Progenitor cell of endocrine pancreas (in vitro differentiated cells): ENCODE data around the gene RAG1. TPM values are rescaled to one million over a fixed set of nuclear protein-coding genes. Genes with fewer than 3 reads are reported as not detected.

Experiments
- DNase-seq: peaks from one replicate; pipeline ENCODE4 v3.0.0; 2021; ENCODE audit warnings: low spot score; ENCODE audit not compliant: unreplicated experiment
- H3K27ac Mint-ChIP-seq: 2 replicates; pipeline ENCODE4 v1.8.0; 2021; ENCODE audit warnings: mild to moderate bottlenecking, moderate library complexity, mixed read lengths
- H3K27me3 Mint-ChIP-seq: 2 replicates; pipeline ENCODE4 v1.8.0; 2021; ENCODE audit warnings: mixed read lengths
- H3K36me3 Mint-ChIP-seq: 2 replicates; pipeline ENCODE4 v1.8.0; 2022; ENCODE audit warnings: mixed read lengths; ENCODE audit not compliant: insufficient read depth
- H3K4me1 Mint-ChIP-seq: 2 replicates; pipeline ENCODE4 v1.8.0; 2021; ENCODE audit warnings: low read depth, mixed read lengths
- H3K4me3 Mint-ChIP-seq: 2 replicates; pipeline ENCODE4 v1.8.0; 2021; ENCODE audit warnings: low read depth, mild to moderate bottlenecking, moderate library complexity, mixed read lengths
- H3K9me3 Mint-ChIP-seq: 2 replicates; pipeline ENCODE4 v1.8.0; 2021; ENCODE audit warnings: low read depth, mixed read lengths
- CTCF ChIP-seq: fragments of 200-600 bp; sonication (generic); IDR thresholded peaks from one replicate; pipeline ENCODE4 v1.5.0; 2021; ENCODE audit warnings: antibody characterized with exemption, mild to moderate bottlenecking; ENCODE audit not compliant: unreplicated experiment
- total RNA-seq: library from RNA; stranded (reverse); gene quantifications from 2 replicates; pipeline ENCODE4 v1.2.1, GENCODE V29; 2021

The RAG1 gene
- total RNA-seq, 1 donor from 2014 or later = 0.65 TPM

- Mint-ChIP-seq H3K27ac (no peak overlapping the region), H3K4me1 (peaks cover 17% of the 10 kb centered on the region), H3K27me3 (no peaks in the 10 kb centered on the region), H3K9me3 (no peaks in the 10 kb centered on the region), H3K4me3 (no peak overlapping the region), H3K36me3 (peaks cover 7% of the 10 kb centered on the region)
- no peak for TF ChIP-seq CTCF
- DNase-seq = no peak
Observed at GRCh38 chr11:36608491-36609199, 40.8 kb downstream of the RAG1 start.

DNA sequence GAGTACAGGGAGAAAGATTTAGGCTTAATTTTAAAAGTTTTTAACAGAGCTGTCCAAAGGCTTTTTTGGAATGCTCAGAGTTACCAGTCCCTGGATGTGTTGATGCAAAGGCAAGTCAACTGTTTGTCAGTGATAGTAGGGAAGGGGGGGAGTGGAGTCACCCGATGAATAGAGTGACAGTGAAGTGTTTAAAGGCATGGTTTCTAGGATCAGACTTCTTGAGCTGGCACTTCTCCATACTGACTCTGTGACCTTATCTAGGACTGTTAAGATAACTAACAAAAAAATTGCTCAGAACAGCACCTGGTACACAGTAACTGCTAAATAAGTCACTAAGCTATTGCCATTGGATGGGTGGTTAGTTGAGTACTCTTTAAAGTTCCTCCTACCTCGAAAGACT lies 41.6 kb downstream of the RAG1 start:
- no peak overlapping the region for H3K27ac Mint-ChIP-seq

GRCh38 chr11:36615826-36616225 lies 48.0 kb downstream of the RAG1 start:
- H3K36me3 Mint-ChIP-seq = peaks cover 5% of the 10 kb centered on the region
- H3K27ac Mint-ChIP-seq = no peak overlapping the region
- no peaks in the 10 kb centered on the region for H3K27me3 Mint-ChIP-seq
- TF ChIP-seq CTCF = no peak
- DNase-seq = no peak
- no peaks in the 10 kb centered on the region for H3K9me3 Mint-ChIP-seq
- H3K4me1 Mint-ChIP-seq = peaks cover 5% of the 10 kb centered on the region
- no peak overlapping the region for H3K4me3 Mint-ChIP-seq

More for the DNA sequence above, 41.6 kb downstream of the RAG1 start:
- no peaks in the 10 kb centered on the region for H3K9me3 Mint-ChIP-seq
- no peak overlapping the region for H3K4me3 Mint-ChIP-seq
- H3K4me1 Mint-ChIP-seq = peaks cover 17% of the 10 kb centered on the region
- DNase-seq = no peak
- no peaks in the 10 kb centered on the region for H3K27me3 Mint-ChIP-seq
- no peak for TF ChIP-seq CTCF
- H3K36me3 Mint-ChIP-seq = peaks cover 7% of the 10 kb centered on the region

DNA sequence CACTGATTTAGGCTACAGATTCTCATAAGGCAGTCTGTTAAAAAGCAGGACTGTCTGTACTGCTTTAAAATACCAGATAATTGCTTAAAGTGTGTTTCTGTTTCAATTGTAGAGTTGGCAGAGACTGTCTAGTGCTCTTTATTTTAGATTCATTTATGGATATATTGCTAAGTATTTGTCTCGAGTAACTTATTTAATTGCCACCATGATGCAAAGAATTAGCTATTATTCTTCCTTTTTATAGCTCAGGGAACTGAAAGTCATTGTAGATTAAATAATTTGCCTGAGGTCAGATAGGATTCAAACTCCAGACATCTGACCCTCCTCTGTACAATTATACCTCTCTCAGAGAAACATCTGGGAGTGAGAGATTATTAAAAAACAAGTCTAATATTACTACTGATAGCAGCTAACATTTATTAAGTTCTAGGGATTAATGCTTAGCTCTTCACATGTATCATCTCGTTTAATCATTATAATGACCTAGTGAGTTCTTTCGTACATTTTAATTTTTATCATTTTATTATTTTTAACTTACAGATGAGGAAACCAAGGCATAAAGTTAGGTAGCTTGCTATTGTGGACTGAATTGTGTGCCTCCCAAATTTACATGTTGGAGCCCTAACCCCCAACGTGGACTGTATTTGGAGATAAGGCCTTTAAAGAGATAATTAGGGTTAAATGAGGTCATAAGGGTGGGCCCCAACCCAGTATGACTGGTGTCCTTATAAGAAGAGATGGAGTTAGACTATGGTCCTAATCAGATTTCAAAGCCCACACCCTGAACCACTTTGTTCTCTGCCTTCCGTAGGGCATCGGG lies 49.9 kb downstream of the RAG1 start:
- no peak for DNase-seq
- Mint-ChIP-seq H3K27ac (no peak overlapping the region), H3K36me3 (peaks cover 2% of the 10 kb centered on the region), H3K4me3 (no peak overlapping the region), H3K9me3 (no peaks in the 10 kb centered on the region), H3K4me1 (no peaks in the 10 kb centered on the region), H3K27me3 (no peaks in the 10 kb centered on the region)
- TF ChIP-seq CTCF = no peak

DNA sequence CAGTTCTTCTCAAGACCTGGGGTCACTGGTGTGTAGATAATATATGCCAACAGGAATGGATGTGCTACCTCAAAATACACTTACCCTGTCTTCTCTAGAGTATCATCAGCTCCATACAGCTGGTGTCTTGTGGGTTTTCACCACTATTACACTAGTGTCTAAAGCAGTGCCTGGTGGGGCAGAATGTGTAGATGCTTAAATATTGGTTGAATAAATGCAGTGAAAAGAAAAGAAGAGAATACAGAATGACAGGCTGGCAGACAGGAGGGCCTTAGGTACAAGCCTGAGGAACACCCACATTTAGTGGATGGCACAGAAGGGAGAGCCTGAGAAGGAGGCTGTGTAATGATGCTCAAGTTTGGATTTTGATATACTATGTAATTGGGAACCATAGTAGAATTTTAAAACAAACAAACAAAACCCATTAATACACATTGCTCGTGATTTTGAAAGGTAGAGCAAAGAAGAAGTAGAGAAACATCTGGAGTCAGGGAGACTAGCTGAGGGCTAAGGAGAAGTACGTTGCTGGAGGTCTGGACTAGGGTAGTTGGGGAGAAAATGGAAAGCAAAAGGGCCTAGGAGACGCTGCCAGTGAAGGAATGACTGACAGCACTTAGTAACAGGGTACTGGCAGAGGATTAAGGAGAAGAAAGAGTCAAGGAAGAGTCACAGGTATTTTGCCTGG lies 50.7 kb downstream of the RAG1 start:
- Mint-ChIP-seq H3K4me1 (no peaks in the 10 kb centered on the region), H3K27me3 (no peaks in the 10 kb centered on the region), H3K36me3 (peaks cover under 1% of the 10 kb centered on the region), H3K9me3 (no peaks in the 10 kb centered on the region), H3K4me3 (no peak overlapping the region), H3K27ac (no peak overlapping the region)
- DNase-seq = no peak
- no peak for TF ChIP-seq CTCF
